ENCODE measurements around the gene ATP10A. TPM values are rescaled to one million over a fixed set of nuclear protein-coding genes. Genes with fewer than 3 reads are reported as not detected.

The ATP10A gene
- total RNA-seq, 1 experiment from 2014 or later, result not detected

GRCh38 chr15:25770031-25770430, 93.1 kb downstream of the ATP10A start:
- ChIA-PET CTCF (no interaction called here), POLR2A (no interaction called here)
- no TSS peak for BruUV-seq (replicated peaks)
- H3K4me1 Mint-ChIP-seq (ENCODE audit: insufficient read depth, unreplicated experiment), result no peaks in the 10 kb centered on the region
- no peak overlapping the region for H3K4me3 Mint-ChIP-seq (ENCODE audit: unreplicated experiment)
- intact Hi-C loops (cut with micrococcal nuclease), result no loop called here
- DNase-seq (ENCODE audit: unreplicated experiment), result no peak
- no peaks in the 10 kb centered on the region for H3K27me3 Mint-ChIP-seq (ENCODE audit: insufficient read depth, unreplicated experiment)
- no peaks in the 10 kb centered on the region for H3K36me3 Mint-ChIP-seq (ENCODE audit: insufficient read depth, unreplicated experiment)
- no peak overlapping the region for H3K27ac Mint-ChIP-seq (ENCODE audit: low read depth, unreplicated experiment)
- no peak for TF ChIP-seq CTCF (IDR thresholded peaks at IDR 0.05; ENCODE audit: unreplicated experiment)
- H3K9me3 Mint-ChIP-seq (ENCODE audit: unreplicated experiment), result peaks cover 17% of the 10 kb centered on the region

- Mint-ChIP-seq H3K4me3 (ENCODE audit: unreplicated experiment) (no peak overlapping the region), H3K9me3 (ENCODE audit: unreplicated experiment) (peaks cover 9% of the 10 kb centered on the region), H3K36me3 (ENCODE audit: insufficient read depth, unreplicated experiment) (no peaks in the 10 kb centered on the region), H3K4me1 (ENCODE audit: insufficient read depth, unreplicated experiment) (no peaks in the 10 kb centered on the region), H3K27me3 (ENCODE audit: insufficient read depth, unreplicated experiment) (no peaks in the 10 kb centered on the region), H3K27ac (ENCODE audit: low read depth, unreplicated experiment) (no peak overlapping the region)
- POLR2A ChIA-PET, result no interaction called here
- intact Hi-C loops (cut with micrococcal nuclease), result no loop called here
- DNase-seq (ENCODE audit: unreplicated experiment), result no peak
- BruUV-seq (replicated peaks), result no TSS peak
- CTCF ChIA-PET, result no interaction called here
- TF ChIP-seq CTCF (IDR thresholded peaks at IDR 0.05; ENCODE audit: unreplicated experiment), result no peak
These were observed 94.9 kb downstream of the ATP10A start for GRCh38 chr15:25768271-25768670.

DNA sequence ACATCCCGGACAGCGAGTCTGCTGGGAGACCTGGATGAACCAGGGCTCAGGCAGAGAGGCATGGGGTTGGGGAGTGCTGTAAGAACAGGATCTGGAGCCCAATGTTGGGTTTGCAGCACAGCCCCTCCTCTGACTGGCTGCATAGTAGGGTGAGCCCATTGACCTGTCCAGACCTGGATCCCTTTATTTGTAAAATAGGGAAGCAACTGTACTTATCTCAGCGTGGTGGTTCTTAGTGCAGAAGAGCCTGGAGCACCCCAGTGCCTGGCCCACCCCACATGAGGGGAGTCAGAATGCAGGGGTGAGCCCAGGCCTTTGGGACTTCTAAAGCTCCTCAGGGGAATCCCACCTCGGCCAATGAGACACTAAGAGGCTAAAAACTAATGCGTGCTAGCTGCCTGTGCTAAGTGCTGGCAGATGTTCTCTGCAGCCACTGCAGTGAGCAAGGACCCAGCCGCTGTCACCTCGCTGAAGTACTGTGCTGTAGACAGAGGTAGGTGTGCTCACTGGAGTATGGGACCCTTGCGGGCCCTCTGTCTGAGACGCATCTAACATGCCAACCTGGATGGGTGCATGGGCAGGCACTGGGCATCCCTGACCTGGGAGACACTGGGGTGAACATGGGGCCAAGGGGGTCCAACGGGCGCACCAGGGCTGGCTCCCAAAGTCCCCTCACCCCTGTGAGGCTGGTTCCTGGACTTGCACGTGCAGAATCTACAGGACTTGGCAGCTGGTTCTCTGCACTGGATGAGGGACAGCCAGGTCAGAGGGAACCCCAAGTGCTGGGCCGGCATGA, 95.6 kb downstream of the ATP10A start:
- ChIA-PET CTCF (no interaction called here), POLR2A (no interaction called here)
- Mint-ChIP-seq H3K27ac (ENCODE audit: low read depth, unreplicated experiment) (no peak overlapping the region), H3K9me3 (ENCODE audit: unreplicated experiment) (peaks cover 8% of the 10 kb centered on the region), H3K27me3 (ENCODE audit: insufficient read depth, unreplicated experiment) (no peaks in the 10 kb centered on the region), H3K36me3 (ENCODE audit: insufficient read depth, unreplicated experiment) (no peaks in the 10 kb centered on the region), H3K4me3 (ENCODE audit: unreplicated experiment) (no peak overlapping the region), H3K4me1 (ENCODE audit: insufficient read depth, unreplicated experiment) (no peaks in the 10 kb centered on the region)
- no TSS peak for BruUV-seq (replicated peaks)
- TF ChIP-seq CTCF (IDR thresholded peaks at IDR 0.05; ENCODE audit: unreplicated experiment), result no peak
- no peak for DNase-seq (ENCODE audit: unreplicated experiment)
- intact Hi-C loops (cut with micrococcal nuclease), result no loop called here

DNA sequence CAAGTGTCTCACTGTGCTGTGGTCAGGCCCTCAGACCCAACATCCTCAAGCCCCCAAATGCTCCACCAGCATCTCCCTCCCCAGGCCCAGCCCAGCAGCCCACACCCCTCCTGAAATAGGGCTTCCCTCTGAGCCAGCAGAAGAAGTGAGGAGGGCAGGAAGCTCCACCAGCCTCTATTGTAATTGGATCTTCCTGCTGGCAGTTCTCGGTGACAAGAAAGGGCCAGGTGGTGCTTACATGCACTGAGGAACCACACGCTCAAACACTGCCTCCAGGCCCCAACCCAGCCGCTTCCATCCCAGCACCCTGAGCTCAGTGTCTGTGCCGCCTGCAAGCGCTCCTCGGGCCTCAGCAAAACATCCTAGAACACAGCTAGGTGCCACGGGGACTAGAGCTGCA, 96.7 kb downstream of the ATP10A start:
- H3K36me3 Mint-ChIP-seq (ENCODE audit: insufficient read depth, unreplicated experiment), result no peaks in the 10 kb centered on the region
- no peak overlapping the region for H3K27ac Mint-ChIP-seq (ENCODE audit: low read depth, unreplicated experiment)
- no peaks in the 10 kb centered on the region for H3K27me3 Mint-ChIP-seq (ENCODE audit: insufficient read depth, unreplicated experiment)
- no peak overlapping the region for H3K4me3 Mint-ChIP-seq (ENCODE audit: unreplicated experiment)
- no TSS peak for BruUV-seq (replicated peaks)
- intact Hi-C loops (cut with micrococcal nuclease), result no loop called here
- POLR2A ChIA-PET, result no interaction called here
- DNase-seq (ENCODE audit: unreplicated experiment), result no peak
- no peak for TF ChIP-seq CTCF (IDR thresholded peaks at IDR 0.05; ENCODE audit: unreplicated experiment)
- peaks cover 15% of the 10 kb centered on the region for H3K9me3 Mint-ChIP-seq (ENCODE audit: unreplicated experiment)
- H3K4me1 Mint-ChIP-seq (ENCODE audit: insufficient read depth, unreplicated experiment), result no peaks in the 10 kb centered on the region
- CTCF ChIA-PET, result no interaction called here
